ENCODE results near the gene ETS2.

Gene ETS2

DNA sequence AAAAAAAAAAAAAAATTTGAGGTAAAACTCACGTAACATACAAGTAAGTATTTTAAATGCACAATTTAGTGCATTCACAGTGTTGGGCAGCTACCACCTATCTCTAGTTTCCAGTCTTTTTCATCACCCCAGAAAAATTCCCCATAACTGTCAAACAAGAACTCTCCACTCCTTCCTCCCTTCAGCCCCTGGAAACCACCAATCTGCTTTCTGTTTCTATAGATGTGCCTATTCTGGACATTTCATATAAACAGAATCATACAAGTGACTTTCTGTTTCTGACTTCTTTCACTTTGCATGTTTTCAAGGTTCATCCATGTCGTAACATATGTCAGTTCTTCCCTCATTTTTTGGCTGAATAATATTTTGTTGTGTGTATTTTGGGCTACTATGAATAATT, 24.9 kb upstream of the ETS2 start:
- no peak for DNase-seq

DNA sequence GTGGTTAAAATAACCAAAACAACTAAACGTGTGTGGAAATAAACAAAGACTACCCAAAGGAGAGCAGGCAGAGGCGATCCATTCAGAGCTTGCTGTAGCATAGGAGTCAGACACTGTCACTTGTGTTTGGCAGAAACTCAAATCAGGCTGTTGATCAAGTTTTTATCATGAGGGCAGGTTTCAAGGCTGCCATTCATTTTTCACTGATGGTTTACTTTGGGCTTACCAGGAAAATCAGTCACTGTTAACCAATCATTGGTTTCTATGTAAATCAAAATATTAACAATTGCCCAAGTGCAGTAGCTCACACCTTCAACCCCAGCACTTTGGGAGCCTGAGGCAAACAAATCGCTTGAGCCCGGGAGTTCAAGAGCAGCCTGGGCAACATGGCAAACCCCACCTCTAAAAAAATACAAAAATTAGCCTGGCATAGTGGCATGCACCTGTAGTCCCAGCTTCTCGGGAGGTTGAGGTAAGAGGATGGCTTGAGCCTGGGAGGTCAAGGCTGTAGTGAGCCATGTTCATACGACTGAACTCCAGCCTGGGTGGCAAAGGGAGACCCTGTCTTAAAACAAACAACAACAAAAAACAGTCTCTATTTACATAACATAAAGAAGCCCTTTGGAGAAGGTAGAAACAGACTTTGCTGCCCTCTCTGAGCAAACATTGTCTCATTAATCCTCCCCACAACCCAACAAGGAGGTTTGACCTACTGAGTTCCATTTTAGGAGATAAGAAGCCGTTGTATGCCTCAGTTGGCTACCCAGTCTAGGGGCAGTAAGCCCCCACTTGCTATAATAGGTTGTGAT, 21.1 kb upstream of the ETS2 start:
- DNase-seq, result peak; percentile 15

DNA sequence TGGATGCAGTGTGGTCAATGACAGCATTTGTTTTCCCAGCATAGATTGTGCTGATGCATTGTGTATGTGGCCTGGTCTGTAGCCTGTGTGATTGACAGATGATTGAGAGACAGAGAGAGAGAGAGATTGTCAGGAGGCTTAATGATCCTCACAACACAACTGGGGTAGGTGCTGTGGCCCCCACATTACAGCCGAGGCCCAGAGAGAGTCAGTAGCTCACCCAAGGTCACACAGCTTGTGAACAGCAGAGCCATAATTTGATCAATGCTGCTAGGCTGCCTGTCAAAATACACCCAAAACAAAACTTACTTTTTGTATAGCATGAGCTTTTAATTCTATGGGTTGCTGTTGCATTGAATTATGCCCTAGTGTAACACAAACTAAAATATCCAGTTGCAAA, 20.2 kb upstream of the ETS2 start:
- DNase-seq, result no peak

DNA sequence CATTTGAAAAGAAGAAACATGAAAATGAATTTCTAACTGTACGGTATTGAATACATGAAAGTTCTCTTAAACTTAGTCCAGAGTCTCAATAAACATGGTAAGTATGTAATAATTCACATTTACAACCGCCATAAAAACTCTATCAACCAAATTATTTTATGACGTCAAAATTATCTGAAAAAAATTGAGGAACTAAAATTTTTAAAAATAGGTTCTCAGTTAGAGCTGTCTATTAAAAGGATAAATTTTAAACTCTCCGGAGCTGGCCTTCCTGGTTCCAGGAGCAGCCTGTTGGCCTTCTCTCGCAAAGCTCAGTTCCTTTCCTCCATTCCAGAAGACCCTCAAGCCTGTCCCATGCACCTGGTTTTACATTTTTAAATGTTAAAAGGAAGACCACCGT, 18.7 kb upstream of the ETS2 start:
- DNase-seq, result no peak

DNA sequence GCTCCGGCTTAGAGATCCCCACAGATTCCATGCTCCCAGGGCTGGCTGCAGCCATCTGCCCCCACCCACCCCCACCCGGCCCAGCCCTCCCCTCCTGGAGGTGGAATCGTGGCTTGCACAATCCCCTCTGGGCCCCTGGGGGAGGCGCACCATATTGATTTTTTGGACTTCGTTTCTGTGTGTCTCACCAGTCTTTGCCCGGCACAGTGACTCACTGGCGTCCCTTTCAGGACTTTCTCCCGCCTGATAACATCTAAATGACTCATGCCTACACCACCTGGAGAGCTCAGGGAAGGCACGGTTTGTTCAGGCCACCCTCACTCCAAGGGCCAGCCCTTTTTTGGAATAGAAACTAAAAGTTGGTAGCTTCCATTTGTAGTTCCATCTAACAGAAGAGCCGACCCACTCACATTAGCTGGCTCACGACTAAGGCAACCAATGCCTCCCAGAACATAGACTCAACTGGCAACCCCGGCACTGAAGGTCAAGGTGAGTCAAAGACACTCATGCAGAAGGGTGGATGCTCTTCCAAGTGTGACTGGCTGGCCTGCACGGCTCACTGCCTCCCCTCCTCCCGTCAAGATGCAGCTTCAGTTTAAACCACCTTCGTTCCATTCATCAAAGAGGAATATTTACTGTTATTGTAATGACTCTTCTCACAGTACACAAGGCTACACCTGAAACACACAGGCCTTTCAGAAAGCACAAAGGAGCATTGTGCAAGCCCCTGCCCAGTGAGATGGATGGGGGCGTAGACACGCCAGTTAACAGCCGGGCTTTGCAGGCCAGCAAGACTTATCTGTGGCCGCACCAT, 18.1 kb upstream of the ETS2 start:
- peak; percentile 96 for DNase-seq

DNA sequence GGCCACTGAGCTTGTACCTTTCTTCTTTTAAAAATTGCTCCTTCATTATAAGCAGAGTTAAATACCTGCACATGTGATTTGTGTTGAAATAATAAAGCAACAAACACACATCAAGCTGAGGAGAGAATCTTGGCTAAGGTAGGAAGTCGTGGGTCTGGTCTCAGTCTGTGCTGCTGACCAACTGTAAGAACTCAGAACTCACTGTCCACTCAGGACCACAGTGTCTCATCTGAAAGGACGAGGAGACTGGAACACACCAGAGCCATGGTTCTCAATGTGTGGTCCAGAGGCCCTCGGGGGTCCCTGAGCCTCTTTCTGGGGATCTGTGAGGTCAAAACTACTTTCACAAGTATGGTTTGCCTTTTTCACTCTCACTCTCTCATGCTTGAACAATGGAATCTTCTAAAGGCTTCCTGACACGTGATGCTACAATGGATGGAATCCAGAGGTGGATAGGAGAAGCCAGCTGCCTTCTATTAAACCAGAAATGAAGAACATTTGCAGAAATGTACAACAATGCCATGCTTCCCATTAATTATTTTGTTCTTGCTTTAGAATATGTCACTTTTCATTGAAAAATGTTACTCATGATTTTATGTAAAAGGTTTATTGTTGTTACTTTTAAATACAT, 17.3 kb upstream of the ETS2 start:
- peak; percentile 13 for DNase-seq

DNA sequence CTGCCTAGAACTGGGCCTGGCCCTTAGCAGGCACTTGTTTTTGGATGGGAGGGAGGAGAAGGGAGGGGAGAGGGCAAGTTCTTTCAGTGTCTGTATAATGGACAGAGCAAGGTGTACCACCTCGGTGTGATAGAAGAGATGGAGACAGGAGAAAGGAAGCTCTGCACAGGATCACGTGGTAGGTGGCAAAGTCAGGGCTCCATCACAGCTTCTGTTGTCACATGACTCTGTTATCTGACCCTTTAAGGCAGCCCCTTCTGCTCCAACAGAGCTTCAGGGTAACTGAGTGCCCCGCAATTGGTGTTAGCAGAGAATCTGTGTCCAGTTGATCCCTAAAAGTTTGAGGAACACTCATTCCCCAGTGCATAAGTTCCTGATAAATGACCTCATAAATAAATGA, 16.5 kb upstream of the ETS2 start:
- no peak for DNase-seq

DNA sequence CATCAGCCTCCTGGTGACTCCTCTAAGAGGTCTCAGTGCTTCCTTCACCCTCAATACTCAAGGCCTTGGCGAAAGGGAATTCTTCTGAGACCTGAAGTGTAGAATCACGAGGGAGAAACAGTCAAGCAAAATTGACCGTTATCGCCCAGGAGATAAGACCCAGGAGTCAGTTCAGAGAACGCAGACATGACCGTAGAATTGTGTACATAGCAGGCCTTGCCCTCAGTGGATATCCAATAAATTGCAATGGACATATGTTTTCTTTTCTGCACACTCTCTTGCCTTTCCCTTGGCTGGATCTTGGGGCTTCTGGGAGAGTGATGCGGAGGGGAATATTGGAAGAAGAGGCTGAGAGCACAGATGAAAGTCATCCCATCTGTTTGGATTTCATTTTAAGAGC, 15.7 kb upstream of the ETS2 start:
- DNase-seq, result no peak

DNA sequence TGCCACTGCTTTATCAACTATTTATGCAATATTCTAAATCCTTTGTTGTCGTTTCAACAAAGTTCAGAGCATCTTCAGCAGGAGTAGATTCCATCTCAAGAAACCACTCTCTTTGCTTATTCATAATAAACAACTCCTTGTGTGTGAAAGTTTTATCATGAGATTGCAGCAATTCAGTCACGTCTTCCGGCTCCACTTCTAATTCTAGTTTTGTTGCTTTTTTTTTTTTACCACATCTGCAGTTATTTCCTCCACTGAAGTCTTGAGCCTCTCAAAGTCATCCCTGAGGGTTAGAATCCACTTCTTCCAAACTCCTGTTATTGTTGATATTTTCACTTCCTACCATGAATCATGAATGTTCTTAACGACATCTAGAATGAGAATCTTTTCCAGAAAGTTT, 14.8 kb upstream of the ETS2 start:
- DNase-seq, result no peak

DNA sequence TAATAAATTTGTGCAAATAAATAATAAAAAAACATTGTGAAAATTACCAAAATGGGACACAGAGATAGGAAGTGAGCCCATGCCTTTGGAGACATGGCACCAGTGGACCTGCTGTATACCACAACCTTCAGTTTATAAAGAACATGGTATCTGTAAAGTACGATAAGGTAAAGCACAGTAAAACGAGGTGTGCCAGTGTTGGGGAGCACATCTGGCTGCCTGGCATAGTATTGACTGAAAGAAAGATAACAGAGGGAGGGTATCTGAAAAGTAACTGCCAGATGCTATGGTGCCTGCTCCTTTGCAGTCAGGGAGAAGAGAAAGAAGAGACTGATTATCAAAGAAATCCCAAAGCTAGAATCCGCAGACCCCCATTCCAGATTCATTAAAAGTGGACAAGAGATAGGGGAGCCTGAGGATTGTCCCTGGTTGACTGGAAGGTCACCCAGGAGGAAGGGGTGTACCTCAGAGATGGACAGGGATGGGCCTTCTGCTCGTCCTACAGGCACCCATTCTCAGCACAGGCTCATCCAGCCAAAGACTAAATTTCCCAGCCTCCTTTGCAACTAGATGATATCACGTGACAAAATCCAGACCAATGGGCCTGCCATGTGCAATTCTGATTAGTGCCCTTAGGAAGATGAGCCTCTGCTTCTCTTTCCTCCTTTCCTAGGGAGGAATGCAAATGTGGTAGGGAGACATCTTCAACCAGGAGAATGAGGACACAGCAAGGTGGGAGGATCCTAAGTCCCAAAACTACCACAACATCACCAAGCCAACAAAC, 12.9 kb upstream of the ETS2 start:
- DNase-seq, result no peak

DNA sequence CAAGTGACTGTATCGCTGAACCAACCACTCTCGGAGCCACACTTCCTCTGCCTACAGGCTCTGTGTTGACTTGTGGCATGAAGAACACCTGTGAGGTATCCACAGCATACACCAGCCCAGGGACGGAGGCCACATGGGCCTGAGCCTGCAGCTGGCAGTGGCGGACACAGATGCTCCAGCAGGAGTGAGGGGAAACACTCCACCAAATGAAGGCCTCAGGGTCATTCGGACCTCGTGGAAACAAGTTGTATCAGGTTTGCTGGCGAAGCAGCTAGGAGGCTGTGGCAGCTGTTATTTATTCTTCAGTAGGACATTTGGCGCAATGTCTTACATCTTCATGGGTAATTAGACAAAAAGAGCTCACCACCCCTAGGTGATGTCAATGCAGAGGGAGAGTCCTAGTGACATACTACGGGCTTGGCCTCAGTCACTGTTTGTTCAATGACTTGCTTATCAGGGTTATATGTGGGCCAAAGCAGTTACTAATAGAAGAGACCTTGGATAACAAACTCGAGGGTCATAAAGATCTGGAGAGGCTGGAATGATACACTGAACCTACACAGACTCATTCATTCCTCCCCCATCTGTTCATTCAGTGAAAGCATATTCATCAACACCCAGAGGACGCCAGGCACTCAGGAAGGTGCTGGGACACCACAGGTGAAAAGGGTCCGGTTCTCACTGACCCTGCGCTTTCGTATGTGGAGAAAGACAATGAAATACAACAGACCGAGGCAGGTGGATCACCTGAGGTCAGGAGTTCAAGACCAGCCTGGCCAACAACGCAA, 11.6 kb upstream of the ETS2 start:
- peak; percentile 95 for DNase-seq

DNA sequence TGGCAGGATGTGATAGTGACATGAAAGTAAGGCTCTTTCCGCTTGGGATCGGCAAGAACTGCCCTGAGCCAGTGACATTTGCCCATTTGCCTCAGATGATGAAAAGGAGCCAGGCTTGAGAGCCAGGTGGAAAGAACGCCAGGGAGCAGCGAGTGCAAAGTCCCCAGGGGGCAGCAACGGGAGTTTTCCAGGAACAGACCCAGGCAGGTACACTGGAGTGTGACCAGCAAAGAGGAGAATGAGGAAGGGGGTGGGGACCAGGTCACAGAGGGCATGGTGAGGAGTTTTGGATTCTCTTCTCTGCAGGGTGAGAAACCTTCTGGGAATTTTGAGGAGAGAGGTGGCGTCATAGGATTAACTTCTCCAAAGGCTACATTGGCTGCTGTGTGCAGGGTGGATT, 10.8 kb upstream of the ETS2 start:
- peak; percentile 22 for DNase-seq

DNA sequence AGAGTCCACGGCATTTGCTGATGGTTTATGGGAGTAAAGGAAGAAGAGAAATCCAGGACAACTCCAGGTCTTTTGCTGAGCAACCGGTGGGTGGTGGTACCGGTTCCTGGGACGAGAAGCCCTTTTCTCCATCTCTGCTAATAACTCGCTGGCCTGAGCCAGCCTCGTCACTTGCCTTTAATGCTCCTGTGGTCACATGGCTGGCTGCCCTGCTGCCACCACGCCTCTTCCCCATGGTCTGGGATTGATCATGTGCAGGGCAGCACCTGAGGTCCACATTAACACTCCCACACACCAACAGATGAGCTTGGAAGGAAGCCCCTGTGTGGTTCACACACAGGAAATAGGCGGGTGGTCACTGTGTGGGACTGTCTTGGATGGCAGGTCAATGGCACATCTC, 10.3 kb upstream of the ETS2 start:
- no peak for DNase-seq

DNA sequence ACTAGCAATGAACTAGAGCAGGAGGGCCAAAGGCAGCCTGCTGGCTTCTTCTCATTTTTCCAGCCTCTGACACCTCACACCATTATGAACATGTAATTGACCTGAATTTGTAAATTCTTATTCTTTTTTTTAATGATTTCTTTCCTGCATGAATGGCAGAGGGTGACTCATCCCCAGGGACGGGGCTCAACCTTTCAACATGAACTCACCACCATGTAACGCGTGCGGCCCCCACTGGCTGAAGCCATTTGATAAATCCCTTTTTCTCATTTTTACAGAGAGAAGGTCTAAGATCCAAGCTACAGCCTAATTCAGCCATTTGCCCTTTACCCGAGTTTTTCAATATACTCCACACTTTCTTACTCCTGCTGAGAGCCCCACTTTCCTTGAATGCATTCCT, 9.3 kb upstream of the ETS2 start:
- DNase-seq, result peak; percentile 45

DNA sequence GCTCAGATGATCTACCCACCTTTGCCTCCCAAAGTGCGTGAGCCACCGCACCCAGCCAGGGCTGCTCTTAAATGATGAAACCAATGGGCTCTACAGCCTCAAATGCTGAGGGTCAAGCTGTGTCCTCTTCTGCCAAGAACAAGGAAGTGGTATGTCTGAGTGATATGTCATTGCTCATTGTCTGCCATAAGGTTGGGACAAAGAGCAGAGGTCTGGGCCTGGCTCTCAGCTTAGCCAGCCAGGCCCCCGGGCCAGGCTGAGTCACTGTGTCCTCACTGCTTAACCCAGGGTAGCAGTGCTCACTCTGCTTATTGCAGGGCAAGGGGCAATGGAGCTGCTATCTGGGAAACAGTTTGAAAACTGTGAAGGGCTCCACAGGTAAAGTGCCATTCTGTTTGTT, 8.3 kb upstream of the ETS2 start:
- DNase-seq, result peak; percentile 76

DNA sequence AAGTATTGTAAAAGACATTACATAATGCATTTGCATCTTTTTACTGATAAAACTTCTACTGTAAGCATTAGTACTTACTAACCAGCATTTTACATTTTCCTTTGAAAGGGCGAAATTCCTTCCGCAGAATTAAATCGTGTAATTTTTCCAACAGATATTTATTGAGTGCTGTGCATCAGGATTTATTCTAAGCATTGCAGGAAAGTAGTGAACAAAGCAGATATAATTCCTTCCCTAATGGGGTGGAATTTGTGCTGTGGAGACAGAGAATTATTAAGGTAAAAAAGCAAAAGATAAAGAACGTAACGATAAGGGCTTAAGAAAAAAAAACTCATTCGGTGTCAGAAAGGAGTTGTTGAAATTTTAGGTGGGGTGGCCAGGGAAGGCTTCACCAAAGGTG, 7.6 kb upstream of the ETS2 start:
- no peak for DNase-seq

DNA sequence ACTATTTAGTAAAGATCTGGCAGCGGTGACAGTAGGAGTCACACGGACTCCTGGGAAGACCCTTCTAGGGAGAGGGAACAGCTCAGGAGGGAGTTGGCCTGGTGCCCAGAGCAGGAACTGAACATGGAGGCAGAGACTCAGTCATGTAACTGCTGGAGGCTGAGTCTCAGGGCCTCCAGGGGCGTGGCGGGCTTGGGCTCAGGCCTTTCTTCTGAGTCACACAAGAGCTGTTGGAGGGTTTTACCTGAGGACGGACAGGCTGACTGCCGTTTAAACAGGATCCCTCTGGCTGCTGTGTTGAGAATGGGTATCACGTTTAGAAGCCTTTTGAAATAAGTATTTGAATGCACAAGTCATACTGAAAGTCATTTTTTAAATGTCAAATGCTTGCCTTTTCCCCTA, 7.2 kb upstream of the ETS2 start:
- DNase-seq, result peak; percentile 41

DNA sequence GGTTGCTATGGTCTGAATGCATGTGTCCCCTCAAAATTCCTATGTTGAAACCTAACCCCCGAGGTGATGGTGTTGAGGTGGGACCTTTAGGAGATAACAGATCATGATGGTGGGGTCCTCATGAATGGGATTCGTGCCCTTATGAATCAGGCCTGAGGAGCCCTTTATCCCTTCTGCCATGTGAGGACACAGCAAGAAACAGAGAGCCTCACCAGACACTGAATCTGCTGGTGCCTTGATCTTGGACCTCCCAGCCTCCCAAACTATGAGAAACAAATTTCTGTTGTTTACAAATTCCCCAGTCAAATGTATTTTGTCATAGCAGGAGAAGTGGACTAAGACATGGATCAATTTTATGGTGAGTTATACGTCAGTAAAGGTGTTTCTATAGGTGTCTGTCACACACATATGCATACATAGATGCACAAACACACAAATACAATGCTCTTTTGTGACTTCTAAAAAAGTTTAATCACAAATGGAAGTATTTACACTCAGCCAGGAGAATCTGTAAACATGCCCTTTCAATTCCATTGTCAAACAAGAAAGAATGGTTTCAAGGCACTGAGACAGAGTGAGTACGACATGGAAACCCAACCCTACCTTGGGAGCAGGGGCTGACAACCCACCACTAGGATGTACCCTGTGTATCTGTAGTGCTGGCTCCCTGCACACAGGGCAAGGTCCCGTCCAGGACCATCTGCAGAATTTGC, 5.5 kb upstream of the ETS2 start:
- DNase-seq, result no peak

DNA sequence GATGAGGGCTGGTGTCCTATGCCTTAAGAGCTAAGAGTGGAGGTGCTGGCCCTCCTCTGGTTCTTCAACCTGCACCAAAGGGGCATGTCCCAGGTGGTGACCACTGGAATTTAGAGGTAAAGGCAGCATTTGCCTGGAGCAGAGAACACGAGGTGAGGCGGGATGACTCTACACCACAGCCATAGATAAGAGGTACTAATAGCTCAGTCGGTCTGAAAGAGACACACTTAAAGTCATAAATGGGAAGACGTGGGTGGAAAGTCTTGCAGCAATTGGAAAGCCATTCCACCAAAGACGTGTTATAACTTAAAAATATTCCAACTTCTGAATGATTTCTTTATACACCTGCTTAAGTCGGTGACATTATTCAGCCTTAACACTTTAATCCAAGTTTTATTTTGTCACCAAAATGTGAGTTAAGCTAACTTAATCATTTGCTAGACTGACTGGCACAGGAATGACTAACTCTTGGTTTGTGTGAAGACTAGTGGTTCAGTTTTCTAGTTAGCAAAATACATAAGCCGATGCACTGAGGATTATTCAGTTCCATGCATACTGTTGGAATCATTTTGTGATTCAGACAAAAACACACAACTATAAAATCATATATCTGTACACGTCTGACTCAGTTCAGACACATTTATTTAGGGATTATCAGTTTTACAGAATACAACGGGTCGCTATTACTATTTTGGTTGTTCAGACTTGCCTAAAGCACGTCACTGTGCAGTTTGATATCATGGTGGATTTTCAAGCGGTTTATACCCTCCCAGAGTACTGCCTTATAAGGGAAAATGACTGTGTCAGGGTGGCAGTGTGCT, 4.6 kb upstream of the ETS2 start:
- no peak for DNase-seq

All from DMS53 (cell line).